ENCODE measurements around the gene MIA.
"Not testable (repeated sequence)": the region's sequence is repeated elsewhere in the genome, so short reads cannot be mapped to it uniquely, and the experiment has no call there.

The MIA gene

GRCh38 chr19:40806423-40807146, 31.3 kb downstream of the MIA start:
- Histone ChIP-seq H3K4me3 (ENCODE audit: low read length) (peak overlapping the region; percentile 7), H3K4me1 (ENCODE audit: insufficient read depth, low read length) (peaks cover 56% of the 10 kb centered on the region), H2AFZ (ENCODE audit: low read depth, low read length) (no peak overlapping the region), H3K36me3 (ENCODE audit: insufficient read depth, low read length) (peaks cover 57% of the 10 kb centered on the region), H3K27me3 (ENCODE audit: insufficient read depth, low read length) (no peaks in the 10 kb centered on the region), H3K9me3 (ENCODE audit: low read length) (no peaks in the 10 kb centered on the region)

GRCh38 chr19:40807147-40808020, 32.1 kb downstream of the MIA start:
- peaks cover 50% of the 10 kb centered on the region for H3K36me3 ChIP-seq (ENCODE audit: insufficient read depth, low read length)
- peaks cover 48% of the 10 kb centered on the region for H3K4me1 ChIP-seq (ENCODE audit: insufficient read depth, low read length)
- no peak overlapping the region for H3K4me3 ChIP-seq (ENCODE audit: low read length)
- H3K9me3 ChIP-seq (ENCODE audit: low read length), result no peaks in the 10 kb centered on the region
- no peaks in the 10 kb centered on the region for H3K27me3 ChIP-seq (ENCODE audit: insufficient read depth, low read length)
- no peak overlapping the region for H2AFZ ChIP-seq (ENCODE audit: low read depth, low read length)

GRCh38 chr19:40808021-40808325, 32.7 kb downstream of the MIA start:
- Histone ChIP-seq H3K27me3 (ENCODE audit: insufficient read depth, low read length) (no peaks in the 10 kb centered on the region), H2AFZ (ENCODE audit: low read depth, low read length) (no peak overlapping the region), H3K9me3 (ENCODE audit: low read length) (no peaks in the 10 kb centered on the region), H3K4me1 (ENCODE audit: insufficient read depth, low read length) (peaks cover 42% of the 10 kb centered on the region), H3K4me3 (ENCODE audit: low read length) (no peak overlapping the region), H3K36me3 (ENCODE audit: insufficient read depth, low read length) (peaks cover 44% of the 10 kb centered on the region)

- peaks cover 37% of the 10 kb centered on the region for H3K4me1 ChIP-seq (ENCODE audit: insufficient read depth, low read length)
- H2AFZ ChIP-seq (ENCODE audit: low read depth, low read length), result no peak overlapping the region
- no peak overlapping the region for H3K4me3 ChIP-seq (ENCODE audit: low read length)
- H3K27me3 ChIP-seq (ENCODE audit: insufficient read depth, low read length), result no peaks in the 10 kb centered on the region
- peaks cover 39% of the 10 kb centered on the region for H3K36me3 ChIP-seq (ENCODE audit: insufficient read depth, low read length)
- H3K9me3 ChIP-seq (ENCODE audit: low read length), result no peaks in the 10 kb centered on the region
Measured at GRCh38 chr19:40808497-40808896, 33.2 kb downstream of the MIA start.

GRCh38 chr19:40809358-40810086, 34.2 kb downstream of the MIA start:
- Histone ChIP-seq H3K4me1 (ENCODE audit: insufficient read depth, low read length) (peaks cover 28% of the 10 kb centered on the region), H3K9me3 (ENCODE audit: low read length) (no peaks in the 10 kb centered on the region), H2AFZ (ENCODE audit: low read depth, low read length) (no peak overlapping the region), H3K36me3 (ENCODE audit: insufficient read depth, low read length) (peaks cover 30% of the 10 kb centered on the region), H3K27me3 (ENCODE audit: insufficient read depth, low read length) (no peaks in the 10 kb centered on the region), H3K4me3 (ENCODE audit: low read length) (no peak overlapping the region)

- no peaks in the 10 kb centered on the region for H3K9me3 ChIP-seq (ENCODE audit: low read length)
- no peak overlapping the region for H2AFZ ChIP-seq (ENCODE audit: low read depth, low read length)
- H3K36me3 ChIP-seq (ENCODE audit: insufficient read depth, low read length), result peaks cover 27% of the 10 kb centered on the region
- peaks cover 23% of the 10 kb centered on the region for H3K4me1 ChIP-seq (ENCODE audit: insufficient read depth, low read length)
- H3K4me3 ChIP-seq (ENCODE audit: low read length), result no peak overlapping the region
- H3K27me3 ChIP-seq (ENCODE audit: insufficient read depth, low read length), result no peaks in the 10 kb centered on the region
Measured at GRCh38 chr19:40810160-40810559, 34.8 kb downstream of the MIA start.

- Histone ChIP-seq H3K4me1 (ENCODE audit: insufficient read depth, low read length) (peaks cover 17% of the 10 kb centered on the region), H3K4me3 (ENCODE audit: low read length) (peak overlapping the region; percentile 32), H3K36me3 (ENCODE audit: insufficient read depth, low read length) (peaks cover 24% of the 10 kb centered on the region)
- not testable (repeated sequence) for H2AFZ ChIP-seq (ENCODE audit: low read depth, low read length); H3K27me3 ChIP-seq (ENCODE audit: insufficient read depth, low read length); H3K9me3 ChIP-seq (ENCODE audit: low read length)
Measured at GRCh38 chr19:40810649-40811408, 35.5 kb downstream of the MIA start.

GRCh38 chr19:40811478-40812341, 36.4 kb downstream of the MIA start:
- Histone ChIP-seq H3K4me3 (ENCODE audit: low read length) (peak overlapping the region; percentile 18), H2AFZ (ENCODE audit: low read depth, low read length) (no peak overlapping the region), H3K4me1 (ENCODE audit: insufficient read depth, low read length) (peaks cover 10% of the 10 kb centered on the region), H3K36me3 (ENCODE audit: insufficient read depth, low read length) (peaks cover 24% of the 10 kb centered on the region), H3K27me3 (ENCODE audit: insufficient read depth, low read length) (no peaks in the 10 kb centered on the region), H3K9me3 (ENCODE audit: low read length) (no peaks in the 10 kb centered on the region)

- not testable (repeated sequence) for H2AFZ ChIP-seq (ENCODE audit: low read depth, low read length); H3K9me3 ChIP-seq (ENCODE audit: low read length); H3K4me3 ChIP-seq (ENCODE audit: low read length); H3K27me3 ChIP-seq (ENCODE audit: insufficient read depth, low read length); H3K4me1 ChIP-seq (ENCODE audit: insufficient read depth, low read length)
- H3K36me3 ChIP-seq (ENCODE audit: insufficient read depth, low read length), result peaks cover 19% of the 10 kb centered on the region
Measured at GRCh38 chr19:40812571-40812970, 37.2 kb downstream of the MIA start.

GRCh38 chr19:40813182-40813581, 37.9 kb downstream of the MIA start:
- Histone ChIP-seq H3K4me3 (ENCODE audit: low read length) (no peak overlapping the region), H3K9me3 (ENCODE audit: low read length) (no peaks in the 10 kb centered on the region), H3K27me3 (ENCODE audit: insufficient read depth, low read length) (no peaks in the 10 kb centered on the region), H3K4me1 (ENCODE audit: insufficient read depth, low read length) (peaks cover 3% of the 10 kb centered on the region), H3K36me3 (ENCODE audit: insufficient read depth, low read length) (peaks cover 13% of the 10 kb centered on the region), H2AFZ (ENCODE audit: low read depth, low read length) (no peak overlapping the region)

GRCh38 chr19:40815223-40815622, 39.9 kb downstream of the MIA start:
- H3K36me3 ChIP-seq (ENCODE audit: insufficient read depth, low read length), result no peaks in the 10 kb centered on the region
- no peak overlapping the region for H3K4me3 ChIP-seq (ENCODE audit: low read length)
- no peaks in the 10 kb centered on the region for H3K9me3 ChIP-seq (ENCODE audit: low read length)
- H3K4me1 ChIP-seq (ENCODE audit: insufficient read depth, low read length), result peaks cover 3% of the 10 kb centered on the region
- H3K27me3 ChIP-seq (ENCODE audit: insufficient read depth, low read length), result no peaks in the 10 kb centered on the region
- no peak overlapping the region for H2AFZ ChIP-seq (ENCODE audit: low read depth, low read length)
